SIG-M5 treated with dmso at 0.1 percent for 504 hours (cell line): ENCODE results near the gene NLRP12.
"Not testable (repeated sequence)": the region's sequence is repeated elsewhere in the genome, so short reads cannot be mapped to it uniquely, and the experiment has no call there.

Experiments used
- DNase-seq: peaks from one replicate; lab custom pipeline; 2025; ENCODE audit not compliant: unreplicated experiment; lab: John Stamatoyannopoulos, UW

The NLRP12 gene

DNA sequence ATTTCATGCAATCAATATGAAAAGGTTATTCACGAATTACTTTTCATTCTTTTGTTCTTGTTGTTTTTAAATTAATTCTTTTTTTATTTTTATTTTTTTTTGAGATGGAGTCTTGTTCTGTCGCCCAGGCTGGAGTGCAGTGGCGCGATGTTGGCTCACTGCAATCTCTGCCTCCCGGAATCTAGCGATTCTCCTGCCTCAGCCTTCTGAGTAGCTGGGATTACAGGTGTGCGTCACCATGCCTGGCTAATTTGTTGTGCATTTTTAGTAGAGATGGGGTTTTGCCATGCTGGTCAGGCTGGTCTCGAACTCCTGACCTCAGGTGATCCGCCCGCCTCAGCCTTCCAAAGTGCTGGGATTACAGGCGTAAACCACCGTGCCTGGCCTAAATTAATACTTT, 16.1 kb upstream of the NLRP12 start:
- DNase-seq, result not testable (repeated sequence)

DNA sequence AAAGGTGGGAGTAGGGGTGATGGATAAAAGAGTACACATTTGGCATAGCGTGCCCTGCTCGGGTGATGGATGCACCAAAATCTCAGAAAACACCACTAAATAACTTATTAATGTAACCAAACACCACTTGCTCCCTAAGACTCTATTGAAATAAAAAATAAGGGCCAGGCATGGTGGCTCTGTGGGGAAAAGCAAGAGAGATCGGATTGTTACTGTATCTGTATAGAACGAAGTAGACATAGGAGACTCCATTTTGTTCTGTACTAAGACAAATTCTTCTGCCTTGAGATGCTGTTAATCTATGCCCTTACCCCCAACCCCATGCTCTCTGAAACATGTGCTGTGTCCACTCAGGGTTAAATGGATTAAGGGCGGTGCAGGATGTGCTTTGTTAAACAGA, 14.3 kb upstream of the NLRP12 start:
- DNase-seq, result not testable (repeated sequence)

DNA sequence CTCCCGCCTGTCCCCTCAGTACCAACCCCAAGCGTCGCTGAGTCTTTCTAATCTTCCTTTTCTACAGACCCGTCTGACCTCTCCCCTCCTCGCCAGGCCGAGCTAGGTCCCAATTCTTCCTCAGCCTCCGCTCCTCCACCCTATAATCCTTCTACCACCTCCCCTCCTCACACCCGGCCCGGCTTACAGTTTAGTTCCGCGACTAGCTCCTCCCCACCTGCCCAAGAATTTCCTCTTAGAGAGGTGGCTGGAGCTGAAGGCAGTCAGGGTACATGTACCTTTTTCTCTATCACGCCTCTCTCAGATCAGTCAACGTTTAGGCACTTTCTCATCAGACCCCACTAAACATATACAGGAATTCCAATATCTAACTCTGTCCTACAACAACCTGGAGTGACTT, 8.7 kb upstream of the NLRP12 start:
- not testable (repeated sequence) for DNase-seq

DNA sequence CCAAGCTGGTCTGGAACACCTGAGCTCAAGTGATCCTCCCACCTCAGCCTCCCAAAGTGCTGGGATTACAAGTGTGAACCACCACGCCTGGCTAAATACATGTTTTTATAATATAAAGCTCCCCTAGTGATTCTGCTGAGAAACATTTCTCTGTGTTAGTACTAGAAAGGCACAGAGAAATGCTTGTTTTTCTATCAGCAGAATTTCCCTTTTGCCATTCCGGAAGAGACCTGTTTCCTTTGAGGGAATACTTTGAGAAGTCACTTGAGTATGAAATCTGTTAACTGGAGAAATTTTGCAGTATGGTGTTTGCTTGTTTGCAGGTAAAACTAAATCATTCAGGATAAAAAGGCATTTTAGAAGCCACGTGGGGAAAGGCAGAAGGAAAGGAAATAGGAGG, 4.4 kb upstream of the NLRP12 start:
- no peak for DNase-seq

DNA sequence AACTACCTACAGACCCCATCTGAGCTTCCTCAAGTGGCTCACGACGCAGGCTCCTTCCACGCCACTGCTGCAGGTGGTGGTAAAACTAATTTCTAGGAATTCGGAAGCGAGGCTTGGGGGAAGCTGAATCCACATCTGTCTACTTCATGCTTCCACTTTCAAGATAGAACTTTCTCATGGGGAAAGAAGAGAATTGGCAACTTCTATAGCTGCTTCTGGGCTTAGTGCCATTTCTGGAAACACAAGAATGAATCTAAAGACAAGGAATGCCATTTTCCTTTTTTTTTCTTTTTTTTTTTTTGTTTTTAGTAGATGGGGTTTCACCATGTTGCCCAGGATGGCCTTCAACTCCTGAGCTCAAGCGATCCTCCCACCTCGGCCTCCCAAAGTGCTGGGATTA, 2.8 kb upstream of the NLRP12 start:
- no peak for DNase-seq

DNA sequence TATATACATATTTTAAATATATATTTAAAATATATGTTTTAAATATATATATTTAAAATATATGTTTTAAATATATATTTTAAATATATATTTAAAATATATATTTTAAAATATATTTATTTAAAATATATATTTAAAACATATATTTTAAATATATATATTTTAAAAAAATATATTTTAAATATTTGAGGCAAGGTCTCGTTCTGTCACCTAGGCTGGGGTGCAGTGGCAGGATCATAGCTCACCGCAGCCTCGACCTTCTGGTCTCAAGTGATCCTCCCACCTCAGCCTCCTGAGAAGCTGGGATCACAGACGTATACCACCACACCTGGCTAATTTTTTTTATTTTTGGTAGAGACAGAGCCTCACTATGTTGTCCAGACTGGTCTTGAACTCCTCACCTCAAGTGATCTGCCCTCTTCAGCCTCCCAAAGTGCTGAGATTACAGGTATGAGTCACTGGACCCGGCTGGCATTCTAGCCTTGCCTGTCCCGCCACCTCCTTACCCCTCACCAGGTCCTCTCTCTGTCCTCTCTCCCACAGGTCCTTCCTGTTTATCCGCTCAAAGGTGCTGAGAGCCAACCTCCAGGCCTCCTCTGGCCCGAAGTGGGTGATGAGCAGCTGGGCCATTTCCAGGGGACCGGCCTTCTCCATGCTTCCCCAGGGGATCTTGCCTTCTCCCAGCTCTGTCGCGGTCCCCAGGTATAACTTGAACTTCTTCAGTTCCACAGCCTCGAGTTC, 564 bp downstream of the NLRP12 start:
- no peak for DNase-seq

DNA sequence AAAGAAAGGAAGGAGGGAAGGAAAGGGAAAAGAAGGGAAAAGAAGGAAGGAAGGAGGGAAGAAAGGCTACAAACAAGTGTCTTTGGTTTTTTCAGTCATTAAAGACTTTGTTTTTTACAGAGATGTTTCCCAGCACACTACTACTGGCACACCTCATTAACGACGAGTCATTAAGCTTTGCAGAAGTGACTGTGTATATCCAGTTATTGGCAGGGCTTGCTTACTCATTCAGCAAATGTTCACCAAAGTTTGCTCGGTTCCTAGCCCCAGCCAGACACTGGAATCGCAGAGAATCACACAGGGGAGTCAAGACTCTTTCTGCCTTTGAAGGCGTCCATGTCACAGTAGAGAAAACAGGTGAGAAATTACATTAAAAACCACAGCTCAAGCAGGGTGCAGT, 4.3 kb downstream of the NLRP12 start:
- DNase-seq, result no peak

DNA sequence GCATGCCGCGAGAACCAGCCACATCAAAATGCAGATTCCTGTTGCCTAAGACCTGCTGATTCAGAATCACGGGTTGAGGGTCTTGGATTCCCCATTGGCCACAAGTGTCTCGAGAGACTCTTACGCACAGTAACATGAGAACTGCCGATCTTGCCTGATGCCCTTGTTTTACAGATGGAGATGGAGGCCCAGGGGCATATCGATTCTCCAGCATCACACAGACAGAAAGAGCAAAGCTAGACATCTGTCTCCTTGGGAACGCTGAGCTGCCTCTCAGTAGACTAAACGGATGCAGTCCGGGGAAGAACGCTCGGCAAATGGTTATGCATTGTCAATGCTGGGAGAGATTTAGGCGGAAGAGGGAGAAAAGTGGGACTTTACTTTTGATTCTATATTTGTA, 5.4 kb downstream of the NLRP12 start:
- no peak for DNase-seq

DNA sequence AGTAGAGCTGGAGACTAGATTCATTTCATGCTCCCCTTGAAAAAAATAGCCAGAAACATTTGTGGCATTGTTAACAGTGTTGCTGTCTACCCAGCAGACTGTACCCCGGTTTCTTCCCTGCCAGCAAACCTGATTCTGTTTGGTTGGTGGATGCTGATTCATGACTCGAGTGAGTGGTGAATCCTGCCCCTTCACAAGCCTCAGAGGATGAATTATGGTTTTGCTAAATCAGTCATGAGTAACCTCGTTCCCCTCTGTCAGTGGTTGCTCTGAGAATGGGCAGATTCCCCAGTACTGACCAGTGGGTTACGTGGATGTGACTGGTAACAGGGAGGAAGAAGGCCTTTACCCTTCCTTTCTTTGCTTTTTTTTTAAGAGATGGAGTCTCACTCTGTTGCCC, 10.1 kb downstream of the NLRP12 start:
- DNase-seq, result no peak

DNA sequence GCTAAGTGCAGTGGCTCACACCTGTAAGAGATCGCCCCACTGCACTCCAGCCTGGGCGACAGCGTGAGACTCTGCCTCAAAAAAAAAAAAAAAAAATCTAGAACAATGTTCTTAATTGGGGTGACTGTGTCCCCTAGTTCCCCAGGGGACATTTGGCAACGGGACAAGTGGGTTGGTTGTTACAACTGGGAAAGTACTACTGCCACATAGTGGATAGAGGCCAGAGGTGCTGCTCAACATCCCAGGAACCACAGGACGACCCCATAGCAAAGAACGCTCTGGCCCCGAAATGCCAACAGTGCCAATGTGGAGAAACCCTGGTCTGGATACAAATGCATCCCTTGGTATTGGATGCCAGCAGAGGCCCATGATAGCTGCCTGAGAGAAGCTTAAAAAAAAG, 11.8 kb downstream of the NLRP12 start:
- DNase-seq, result peak; percentile 38

DNA sequence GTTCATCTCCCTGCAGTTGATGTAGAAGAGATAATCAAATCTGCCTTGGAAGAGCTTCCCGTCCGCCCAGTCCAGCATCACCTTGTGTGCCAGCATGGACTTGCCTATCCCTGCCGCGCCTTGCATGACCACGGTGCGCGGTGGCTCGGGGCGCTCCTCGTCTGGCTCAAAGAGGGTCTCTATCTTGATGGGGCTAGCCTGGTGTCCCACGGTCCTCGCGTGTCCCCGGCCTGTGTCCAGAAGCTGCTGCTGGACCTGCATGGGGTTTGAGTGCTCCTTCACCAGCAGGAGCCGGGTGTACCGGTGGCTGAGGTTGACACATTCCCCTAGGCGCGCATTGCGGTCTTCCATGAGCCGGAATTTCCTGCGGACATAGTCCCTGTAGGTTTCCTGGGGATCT, 13.2 kb downstream of the NLRP12 start:
- DNase-seq, result no peak

DNA sequence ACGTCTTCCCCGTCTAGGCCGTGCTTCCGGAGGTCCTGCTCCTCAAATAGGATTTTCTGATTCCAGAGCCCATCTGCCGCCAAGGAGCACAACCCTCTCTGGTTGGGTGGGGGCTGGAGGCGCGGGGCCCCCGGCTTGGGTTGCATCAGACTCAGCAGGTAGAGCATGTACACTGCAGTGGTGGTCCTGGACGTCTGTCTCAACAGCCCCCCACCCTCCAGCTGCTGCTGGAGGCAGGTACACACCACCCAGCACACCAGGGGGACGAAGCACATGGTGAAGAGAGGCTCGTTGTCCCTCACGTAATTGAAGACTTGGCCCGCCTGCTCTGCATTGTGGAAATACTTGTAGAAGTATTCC, 13.9 kb downstream of the NLRP12 start:
- DNase-seq, result no peak

DNA sequence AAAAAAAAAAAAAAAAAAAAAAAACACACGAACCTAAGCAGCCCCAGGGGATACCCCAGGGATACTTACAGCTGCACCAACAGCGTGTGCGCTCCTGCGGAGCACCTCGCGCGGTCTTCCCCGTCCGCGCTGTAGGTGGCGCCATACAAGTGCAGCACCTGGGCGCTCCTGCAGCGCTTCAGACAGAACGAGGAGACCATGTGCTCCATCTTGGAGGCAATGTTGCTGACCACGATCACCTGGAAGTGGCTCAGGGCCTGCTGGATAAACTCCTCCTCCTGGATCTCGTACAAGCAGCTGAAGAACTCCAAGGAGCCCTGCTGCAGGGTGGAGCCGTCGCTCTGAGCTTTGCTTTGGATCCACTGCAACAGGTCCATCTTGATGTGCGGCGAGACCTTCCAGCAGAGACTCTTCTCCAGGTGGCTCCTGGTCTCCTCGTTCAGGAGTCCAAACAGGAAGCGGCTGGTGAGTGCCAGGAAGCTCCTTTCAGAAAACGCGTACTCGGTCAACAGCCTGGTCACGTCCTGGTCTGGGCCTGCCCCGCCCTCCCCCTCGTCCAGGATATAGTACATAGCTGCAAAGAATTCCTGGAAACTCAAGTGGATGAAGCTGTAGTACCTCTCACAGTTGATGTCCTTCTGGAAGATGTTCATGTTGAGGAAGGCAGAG, 14.5 kb downstream of the NLRP12 start:
- no peak for DNase-seq

DNA sequence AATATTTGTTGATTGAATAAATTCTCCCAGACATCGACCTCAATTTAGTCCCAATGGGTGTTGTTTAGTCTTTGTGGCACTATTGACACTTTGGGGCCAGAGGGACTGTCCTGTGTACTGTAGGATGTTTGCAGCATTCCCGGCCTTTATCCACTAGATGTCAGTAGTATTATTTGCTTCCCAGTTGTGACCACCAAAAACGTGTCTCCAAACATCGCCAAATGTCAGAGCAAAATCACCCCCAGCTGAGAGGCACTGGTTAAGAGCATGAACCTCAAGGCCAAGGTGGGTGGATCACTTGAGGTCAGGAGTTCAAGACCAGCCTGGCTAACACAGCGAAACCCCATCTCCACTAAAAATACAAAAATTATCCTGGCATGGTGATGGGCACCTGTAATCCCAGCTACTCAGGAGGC, 15.4 kb downstream of the NLRP12 start:
- DNase-seq, result peak; percentile 50

DNA sequence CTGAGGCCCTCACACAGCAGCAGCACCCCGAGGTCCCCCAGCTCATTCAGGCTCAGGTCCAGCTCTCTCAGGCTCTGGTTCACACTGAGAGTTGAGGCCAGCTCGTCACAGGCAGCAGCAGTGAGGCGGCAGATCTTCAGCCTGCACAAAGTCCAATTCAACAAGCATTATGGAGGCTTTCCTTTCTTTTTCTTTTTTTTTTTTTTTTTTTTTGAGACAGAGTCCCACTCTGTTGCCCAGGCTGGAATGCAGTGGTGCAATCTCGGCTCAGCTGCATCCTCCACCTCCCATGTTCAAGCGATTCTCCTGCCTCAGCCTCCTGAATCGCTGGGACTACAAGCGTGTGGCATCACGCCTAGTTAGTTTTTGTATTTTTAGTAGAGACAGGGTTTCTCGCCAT, 22.9 kb downstream of the NLRP12 start:
- no peak for DNase-seq

DNA sequence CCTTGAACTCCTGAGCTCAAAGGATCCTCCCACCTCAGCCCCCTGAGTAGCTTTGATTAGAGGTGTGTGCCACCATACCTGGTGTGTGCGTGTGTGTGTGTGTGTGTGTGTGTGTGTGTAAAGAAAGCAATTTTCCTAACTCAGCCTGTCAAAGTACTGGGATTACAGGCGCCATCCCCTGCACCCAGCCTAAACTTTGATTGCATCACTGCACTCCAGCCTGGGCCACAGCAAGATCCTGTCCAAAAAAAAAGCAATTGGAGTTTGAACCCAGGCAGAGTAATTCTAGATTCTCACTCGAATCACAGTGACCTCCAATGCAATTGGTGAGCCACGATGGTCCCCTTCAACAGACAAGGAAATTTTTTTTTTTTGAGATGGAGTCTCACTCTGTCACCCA, 29.1 kb downstream of the NLRP12 start:
- no peak for DNase-seq

DNA sequence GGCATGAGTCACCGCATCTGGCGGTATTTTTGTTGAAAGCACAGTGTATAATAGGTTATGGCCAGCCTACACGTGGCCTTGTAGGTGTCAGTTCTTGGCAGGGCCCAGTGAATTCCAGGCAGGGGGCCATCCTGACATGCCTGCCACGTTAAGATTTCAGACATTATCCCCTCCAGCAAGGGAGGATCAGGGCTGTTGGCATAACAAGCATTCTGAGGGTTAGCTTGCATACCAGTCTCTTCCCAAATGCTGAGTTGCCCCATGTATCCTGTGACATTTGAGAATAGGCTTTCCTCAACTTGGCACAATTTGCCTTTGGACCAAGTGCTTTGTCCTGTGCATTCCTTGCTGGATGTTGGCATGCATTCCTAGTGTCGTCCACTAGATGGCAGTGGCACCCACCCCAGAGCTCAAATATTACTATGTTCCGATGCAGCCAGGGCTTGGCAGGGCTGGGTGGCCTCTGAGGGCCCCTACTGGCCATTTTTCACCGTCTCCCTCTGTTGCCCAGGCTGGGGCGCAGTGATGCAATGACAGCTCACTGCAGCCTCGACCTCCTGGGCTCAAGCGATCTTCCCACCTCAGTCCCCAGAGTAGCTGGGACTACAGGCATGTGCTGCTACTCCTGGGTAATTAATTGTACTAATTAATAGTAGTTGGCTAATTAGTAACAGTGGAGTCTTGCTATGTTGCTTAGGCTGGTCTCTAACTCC, 31.2 kb downstream of the NLRP12 start:
- DNase-seq, result peak; percentile 90

DNA sequence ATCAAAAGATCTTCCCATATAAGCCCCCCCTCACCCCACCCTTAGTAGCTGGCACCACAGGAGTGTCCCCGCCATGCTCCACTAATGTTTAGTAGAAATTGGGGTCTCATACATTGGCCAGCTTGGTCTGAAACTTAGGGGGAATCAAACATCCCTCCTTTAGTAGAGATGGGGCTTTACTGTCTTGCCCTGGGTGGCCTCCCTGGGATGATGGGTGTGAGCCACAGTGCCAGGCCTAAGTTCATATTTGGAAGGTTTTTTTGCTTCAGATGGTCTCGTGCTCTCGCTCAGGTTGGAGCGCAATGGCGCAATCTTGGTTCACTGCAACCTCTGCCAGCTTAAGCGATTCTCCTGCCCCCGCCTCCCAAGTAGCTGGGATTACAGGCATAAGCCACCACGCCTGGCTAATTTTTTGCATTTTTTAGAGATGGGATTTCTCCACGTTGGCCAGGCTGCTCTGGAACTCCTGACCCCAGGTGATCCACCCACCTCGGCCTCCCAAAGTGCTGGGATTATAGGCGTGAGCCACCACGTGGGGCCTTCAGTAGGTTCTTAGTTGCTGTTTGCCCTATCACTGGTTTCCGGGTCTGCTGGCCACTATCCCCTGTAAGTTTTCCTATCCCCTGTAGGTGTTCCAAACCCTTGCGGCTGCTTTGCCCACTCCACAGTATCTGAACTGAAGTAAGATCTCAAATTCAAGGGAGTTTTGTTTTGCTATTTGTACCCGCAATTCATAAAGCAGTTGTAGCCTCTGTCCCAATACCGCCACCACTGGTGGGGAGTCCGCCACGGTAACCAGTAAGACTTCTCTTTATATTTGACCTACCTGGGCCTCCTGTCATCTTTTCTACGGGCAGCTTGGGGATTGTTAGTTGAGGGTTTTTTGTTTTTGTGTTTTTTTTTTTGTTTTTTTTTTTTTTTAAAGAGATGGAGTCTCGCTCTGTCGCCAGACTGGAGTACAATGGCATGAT, 34.1 kb downstream of the NLRP12 start:
- no peak for DNase-seq

DNA sequence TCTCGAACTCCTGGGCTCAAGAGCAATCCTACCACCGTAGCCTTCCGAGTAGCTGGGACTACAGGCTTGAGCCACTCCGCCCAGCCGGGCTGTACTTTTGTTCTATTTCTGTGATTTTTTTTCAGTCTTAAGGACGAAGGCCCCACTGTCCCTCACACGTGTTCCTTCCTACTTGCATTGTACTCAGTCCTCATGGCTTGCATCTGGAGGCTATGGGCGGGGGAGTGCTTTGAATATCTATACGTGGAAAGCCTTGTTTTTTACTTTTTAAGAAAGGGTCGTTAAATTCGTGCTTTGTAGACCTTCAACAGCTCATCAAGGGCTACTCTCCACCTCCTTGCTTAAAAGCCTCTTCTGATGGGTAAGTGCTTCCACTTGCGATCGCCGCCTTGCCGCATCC, 36.8 kb downstream of the NLRP12 start:
- no peak for DNase-seq

DNA sequence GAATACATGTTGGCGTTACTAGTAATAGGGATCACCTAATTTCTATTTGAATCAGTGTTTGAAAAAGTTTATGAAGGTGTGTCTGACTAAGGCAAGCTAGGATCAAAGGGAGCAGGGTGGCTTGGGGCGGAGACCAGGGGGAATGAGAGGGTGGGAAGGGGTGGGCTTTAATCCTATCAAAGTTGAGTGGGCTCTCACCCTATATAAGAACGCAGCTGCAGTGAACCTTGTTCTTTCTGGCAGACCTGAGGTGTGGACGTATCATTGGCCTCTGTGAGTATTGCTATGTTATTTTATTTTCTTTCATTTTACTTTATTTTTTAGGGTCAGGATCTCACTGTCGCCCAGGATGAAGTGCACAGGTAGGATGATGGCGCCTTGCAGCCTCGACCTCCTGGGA, 37.4 kb downstream of the NLRP12 start:
- DNase-seq, result no peak

DNA sequence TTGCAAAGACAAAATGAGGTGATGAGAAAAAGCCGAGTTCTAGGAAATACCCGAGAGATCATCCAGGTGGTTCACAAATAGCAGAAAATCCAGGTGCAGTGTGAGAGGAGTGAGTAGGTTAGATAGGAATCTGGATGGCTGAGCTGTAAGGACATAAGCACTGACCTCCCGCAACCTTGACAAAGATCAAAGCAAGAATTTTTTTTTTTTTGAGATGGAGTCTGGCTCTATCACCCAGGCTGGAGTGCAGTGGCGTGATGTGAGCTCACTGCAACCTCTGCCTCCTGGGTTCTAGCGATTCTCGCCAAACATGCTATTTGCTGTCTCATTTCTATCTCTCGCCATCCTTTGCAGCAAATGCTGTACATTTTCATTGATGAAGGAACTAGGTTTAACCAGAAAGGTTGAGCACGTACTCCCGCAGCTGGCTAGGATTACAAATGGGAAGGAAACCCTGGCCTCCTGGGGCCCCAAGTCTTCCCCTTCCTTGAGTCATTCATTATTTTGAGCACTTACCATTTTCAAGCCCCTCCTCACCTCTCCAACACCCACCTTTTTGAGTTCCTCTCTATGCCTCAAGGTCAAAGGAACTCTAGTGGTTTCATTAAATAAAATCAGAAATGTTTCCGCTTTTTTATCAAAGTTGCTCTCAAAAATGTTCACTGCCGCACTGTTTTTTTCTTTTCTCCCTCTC, 38.8 kb downstream of the NLRP12 start:
- DNase-seq, result no peak
